Neutrophil (primary cell): Measurements from ENCODE around the gene BCAS1.

Source experiments
- H3K27ac ChIP-seq: fragments of 200-600 bp; sonication (generic); 2 replicates; pipeline ENCODE4 v1.5.1; 2016; ENCODE audit warnings: mild to moderate bottlenecking, moderate library complexity
- H3K27me3 ChIP-seq: fragments of 200-600 bp; sonication (generic); 2 replicates; pipeline ENCODE4 v1.6.0; 2016; ENCODE audit warnings: mild to moderate bottlenecking
- H3K36me3 ChIP-seq: fragments of 200-600 bp; sonication (generic); 2 replicates; pipeline ENCODE4 v1.5.1; 2017
- H3K4me1 ChIP-seq, 2 experiments: fragments of 200-600 bp in 1 of 2; sonication (generic) in 1 of 2; 1 replicate in 1 of 2; 2 replicates in 1 of 2; pipeline versions ENCODE4 v1.5.1 to v1.6.1; 2013 to 2016; ENCODE audit warnings: low read depth in 1 of 2, low read length in 1 of 2, mild to moderate bottlenecking in 1 of 2, moderate library complexity in 1 of 2; ENCODE audit not compliant: control insufficient read depth in 1 of 2, insufficient read depth in 1 of 2
- H3K4me3 ChIP-seq, 2 experiments: fragments of 200-600 bp in 1 of 2; sonication (generic) in 1 of 2; 1 replicate in 1 of 2; 2 replicates in 1 of 2; pipeline ENCODE4 v1.5.1; 2013 to 2016; ENCODE audit warnings: low read depth in 1 of 2, low read length in 1 of 2, mild to moderate bottlenecking in 1 of 2, moderate library complexity in 1 of 2
- H3K9me3 ChIP-seq: fragments of 200-600 bp; sonication (generic); 2 replicates; pipeline ENCODE4 v1.5.1; 2016
- TF ChIP-seq, protein P1 (sequence below): fragments of 200-600 bp; sonication (generic); IDR thresholded peaks from 2 replicates; pipeline ENCODE4 v1.5.1; 2016; ENCODE audit warnings: antibody characterized with exemption

The BCAS1 gene

DNA sequence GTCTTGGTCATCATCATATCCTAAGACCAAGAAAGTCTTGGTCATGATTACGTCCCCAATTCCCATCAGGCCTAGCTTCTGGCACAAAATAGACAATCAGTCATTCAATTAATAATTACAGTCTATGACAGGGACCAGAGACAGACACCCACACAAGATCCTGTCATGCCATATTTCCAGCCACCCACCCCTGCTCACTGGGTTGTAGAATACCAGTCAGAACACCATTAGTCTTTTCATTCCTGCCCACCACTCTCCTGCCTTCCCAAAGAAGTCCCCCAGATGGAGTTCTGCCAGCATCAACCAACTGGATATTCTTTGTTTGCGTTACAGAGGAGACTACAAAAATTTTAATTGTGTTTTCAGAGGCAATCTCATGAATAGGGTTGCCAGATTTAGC, 81.0 kb downstream of the BCAS1 start:
- no peak overlapping the region for H3K4me3 ChIP-seq
- TF ChIP-seq, protein P1, sequence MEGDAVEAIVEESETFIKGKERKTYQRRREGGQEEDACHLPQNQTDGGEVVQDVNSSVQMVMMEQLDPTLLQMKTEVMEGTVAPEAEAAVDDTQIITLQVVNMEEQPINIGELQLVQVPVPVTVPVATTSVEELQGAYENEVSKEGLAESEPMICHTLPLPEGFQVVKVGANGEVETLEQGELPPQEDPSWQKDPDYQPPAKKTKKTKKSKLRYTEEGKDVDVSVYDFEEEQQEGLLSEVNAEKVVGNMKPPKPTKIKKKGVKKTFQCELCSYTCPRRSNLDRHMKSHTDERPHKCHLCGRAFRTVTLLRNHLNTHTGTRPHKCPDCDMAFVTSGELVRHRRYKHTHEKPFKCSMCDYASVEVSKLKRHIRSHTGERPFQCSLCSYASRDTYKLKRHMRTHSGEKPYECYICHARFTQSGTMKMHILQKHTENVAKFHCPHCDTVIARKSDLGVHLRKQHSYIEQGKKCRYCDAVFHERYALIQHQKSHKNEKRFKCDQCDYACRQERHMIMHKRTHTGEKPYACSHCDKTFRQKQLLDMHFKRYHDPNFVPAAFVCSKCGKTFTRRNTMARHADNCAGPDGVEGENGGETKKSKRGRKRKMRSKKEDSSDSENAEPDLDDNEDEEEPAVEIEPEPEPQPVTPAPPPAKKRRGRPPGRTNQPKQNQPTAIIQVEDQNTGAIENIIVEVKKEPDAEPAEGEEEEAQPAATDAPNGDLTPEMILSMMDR: no peak
- H3K9me3 ChIP-seq: no peaks in the 10 kb centered on the region
- H3K27me3 ChIP-seq: peaks cover 38% of the 10 kb centered on the region
- no peaks in the 10 kb centered on the region for H3K36me3 ChIP-seq
- no peak overlapping the region for H3K27ac ChIP-seq
- no peaks in the 10 kb centered on the region for H3K4me1 ChIP-seq

- TF ChIP-seq, protein P1: no peak
- no peaks in the 10 kb centered on the region for H3K4me1 ChIP-seq
- H3K36me3 ChIP-seq: no peaks in the 10 kb centered on the region
- no peak overlapping the region for H3K4me3 ChIP-seq
- no peak overlapping the region for H3K27ac ChIP-seq
- H3K9me3 ChIP-seq: no peaks in the 10 kb centered on the region
- peaks cover 20% of the 10 kb centered on the region for H3K27me3 ChIP-seq
Measured at GRCh38 chr20:53986037-53986650, 84.2 kb downstream of the BCAS1 start.

GRCh38 chr20:53985150-53985518, 85.3 kb downstream of the BCAS1 start:
- TF ChIP-seq, protein P1: no peak
- Histone ChIP-seq H3K27ac (no peak overlapping the region), H3K9me3 (no peaks in the 10 kb centered on the region), H3K27me3 (peaks cover 24% of the 10 kb centered on the region), H3K4me3 (no peak overlapping the region), H3K4me1 (no peaks in the 10 kb centered on the region), H3K36me3 (no peaks in the 10 kb centered on the region)

GRCh38 chr20:53984356-53985149, 85.8 kb downstream of the BCAS1 start:
- H3K27me3 ChIP-seq: peaks cover 26% of the 10 kb centered on the region
- H3K4me1 ChIP-seq: no peaks in the 10 kb centered on the region
- TF ChIP-seq, protein P1: no peak
- H3K9me3 ChIP-seq: no peaks in the 10 kb centered on the region
- no peak overlapping the region for H3K27ac ChIP-seq
- H3K36me3 ChIP-seq: no peaks in the 10 kb centered on the region
- H3K4me3 ChIP-seq: no peak overlapping the region

GRCh38 chr20:53983401-53983800, 87.0 kb downstream of the BCAS1 start:
- Histone ChIP-seq H3K36me3 (no peaks in the 10 kb centered on the region), H3K9me3 (no peaks in the 10 kb centered on the region), H3K27ac (no peak overlapping the region), H3K4me1 (no peaks in the 10 kb centered on the region), H3K27me3 (peaks cover 26% of the 10 kb centered on the region), H3K4me3 (no peak overlapping the region)
- TF ChIP-seq, protein P1: no peak
